Medulla oblongata (tissue), 1 donor: Measurements from ENCODE around the gene HEPACAM2.

ENCODE experiments used
- DNase-seq: peaks from one replicate; pipeline ENCODE4 v3.0.0-alpha.2; 2015; ENCODE audit errors: extremely low spot score

Gene HEPACAM2

DNA sequence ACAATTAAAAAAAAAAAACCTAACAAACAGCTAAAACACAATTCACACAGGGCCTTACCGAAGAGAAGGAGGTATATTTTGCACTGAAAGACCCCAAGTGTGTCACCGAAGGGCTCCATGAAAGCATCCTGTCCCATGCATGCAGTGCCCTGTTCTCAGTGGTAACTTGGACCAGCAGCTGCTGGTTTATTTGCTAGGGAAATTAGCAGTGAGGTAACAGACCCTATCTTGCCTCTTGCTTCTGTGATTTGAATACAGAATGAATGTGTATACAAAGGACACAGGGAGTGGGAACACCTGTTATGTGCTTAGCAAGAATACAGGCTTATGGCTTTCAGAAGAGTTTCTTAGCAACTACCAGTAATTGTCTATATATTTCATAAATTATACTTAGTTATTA lies at the start of gene HEPACAM2:
Gene HEPACAM2 (minus strand): TSS at position 160 of the 400 bp plus-strand sequence.
- no peak for DNase-seq

DNA sequence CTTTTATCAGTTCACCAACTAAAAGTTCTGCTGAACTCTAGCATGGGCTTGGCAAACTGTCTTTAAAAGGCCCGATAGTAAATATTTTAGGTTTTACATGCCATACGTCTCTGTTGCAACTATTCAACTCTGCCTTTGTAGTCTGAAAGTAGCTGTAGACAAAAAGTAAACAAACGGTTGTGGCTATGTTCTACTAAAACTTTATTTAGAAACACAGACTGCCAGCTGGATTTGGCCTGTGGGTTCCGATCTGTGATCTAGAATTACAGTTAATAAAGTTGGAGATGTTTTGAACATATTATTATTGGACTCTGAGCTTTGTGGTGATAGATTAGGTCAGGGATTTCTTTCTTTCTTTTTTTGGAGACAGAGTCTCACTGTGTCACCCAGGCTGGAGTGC lies 39.0 kb upstream of the HEPACAM2 start:
- no peak for DNase-seq

GRCh38 chr7:93262535-93262934 lies 36.3 kb upstream of the HEPACAM2 start:
- DNase-seq = no peak

DNA sequence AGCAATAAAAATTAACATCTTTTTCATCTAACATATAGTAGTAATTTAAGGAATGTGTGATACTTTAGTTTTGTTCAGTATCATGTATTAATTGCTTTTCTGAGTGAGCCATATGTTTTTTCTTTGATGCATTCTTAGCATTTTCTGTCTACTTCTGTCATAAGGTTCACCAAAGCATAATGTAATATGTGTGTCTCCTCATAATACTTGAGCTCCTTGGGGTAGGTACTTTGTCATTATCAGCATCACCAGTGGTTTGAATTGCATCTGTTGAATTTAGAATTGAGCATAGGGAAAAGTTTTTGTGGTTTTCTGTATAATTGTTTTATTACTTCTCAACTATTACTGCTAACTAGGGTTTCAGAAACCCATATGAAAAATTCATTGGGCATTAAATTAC lies 32.4 kb upstream of the HEPACAM2 start:
- no peak for DNase-seq

GRCh38 chr7:93249491-93250148 lies 23.4 kb upstream of the HEPACAM2 start:
- no peak for DNase-seq

DNA sequence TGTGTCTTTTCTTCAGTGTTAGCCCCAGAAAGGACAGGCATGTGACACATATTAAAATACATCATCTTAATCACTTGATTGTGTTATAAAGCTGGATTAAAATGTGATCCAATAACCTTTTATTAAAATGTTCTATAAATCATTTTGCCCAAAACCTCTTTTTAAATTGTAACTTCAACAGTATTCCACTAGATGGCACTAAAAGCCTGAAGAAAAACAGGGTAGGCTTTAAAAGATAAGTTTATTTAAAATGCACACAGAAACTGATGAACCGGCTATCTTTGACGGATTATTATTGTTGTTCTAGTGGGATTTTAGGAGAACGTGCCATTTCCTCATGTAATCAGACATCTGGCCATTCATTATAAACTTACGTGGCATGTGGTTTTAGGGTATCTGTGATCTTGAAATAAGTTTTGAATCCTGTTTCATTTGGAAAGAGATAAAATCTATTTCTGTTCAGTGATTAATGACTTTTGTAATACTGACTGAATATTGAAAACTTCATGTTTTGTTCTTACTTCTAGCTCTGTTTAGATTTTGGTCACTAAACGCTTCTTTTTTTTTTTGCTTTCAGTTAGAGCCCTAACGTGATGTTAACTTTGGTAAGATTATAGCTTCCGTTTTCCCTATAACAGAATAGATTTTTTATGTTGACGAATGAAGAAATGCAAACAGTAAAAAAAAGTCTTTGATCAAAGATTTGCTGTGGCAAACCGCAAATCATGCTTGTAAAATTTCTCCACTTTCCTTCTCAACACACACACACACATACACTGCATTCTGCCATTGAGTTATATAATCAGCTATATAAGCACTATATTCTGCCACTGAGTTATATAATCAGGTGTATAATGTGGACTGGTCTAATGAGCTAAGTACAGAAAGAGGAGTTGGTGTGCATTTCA lies 19.5 kb upstream of the HEPACAM2 start:
- peak; percentile 45 for DNase-seq

GRCh38 chr7:93242106-93242505 lies 15.8 kb upstream of the HEPACAM2 start:
- DNase-seq = no peak

DNA sequence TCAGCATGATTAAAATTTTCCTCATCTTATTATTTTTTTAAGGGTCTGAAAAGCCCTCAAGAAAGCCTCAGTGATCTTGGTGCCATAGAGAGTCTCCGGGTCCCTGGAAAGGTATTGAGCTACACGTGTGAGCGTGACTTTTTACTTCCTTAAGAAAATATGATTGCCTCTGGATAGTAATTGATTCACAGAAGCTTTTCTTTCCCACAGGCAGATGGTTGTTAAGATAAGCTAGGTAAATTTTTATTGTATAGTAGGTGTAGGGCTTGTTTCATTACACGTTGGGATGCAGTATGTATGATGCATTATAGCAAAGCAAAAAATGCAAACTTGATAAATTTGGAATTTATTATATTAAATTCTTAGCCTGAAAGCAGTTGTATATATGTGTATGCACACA lies 13.6 kb upstream of the HEPACAM2 start:
- no peak for DNase-seq

- no peak for DNase-seq
These were observed 12.5 kb upstream of the HEPACAM2 start for GRCh38 chr7:93238748-93239147.

- DNase-seq = no peak
These were observed 11.9 kb upstream of the HEPACAM2 start for GRCh38 chr7:93238131-93238530.

DNA sequence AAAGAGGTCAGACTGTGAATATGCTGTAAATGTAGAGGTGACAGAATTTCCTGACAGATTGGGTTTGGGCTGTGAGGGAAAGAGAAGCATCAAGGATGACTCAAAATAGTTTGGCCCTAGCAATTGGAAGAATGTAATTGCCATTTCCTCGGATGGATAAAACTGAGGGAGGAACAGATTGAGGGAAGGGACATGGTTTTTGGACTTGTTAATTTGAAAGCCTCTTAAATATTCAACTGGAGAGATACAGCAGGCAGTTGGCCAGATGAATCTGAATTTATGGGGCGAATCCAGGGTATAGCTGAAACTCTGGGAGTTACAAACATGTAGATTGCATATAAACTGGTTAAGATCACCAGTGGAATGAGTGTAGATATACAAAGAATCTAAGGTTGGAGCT lies 9.3 kb upstream of the HEPACAM2 start:
- DNase-seq = no peak

DNA sequence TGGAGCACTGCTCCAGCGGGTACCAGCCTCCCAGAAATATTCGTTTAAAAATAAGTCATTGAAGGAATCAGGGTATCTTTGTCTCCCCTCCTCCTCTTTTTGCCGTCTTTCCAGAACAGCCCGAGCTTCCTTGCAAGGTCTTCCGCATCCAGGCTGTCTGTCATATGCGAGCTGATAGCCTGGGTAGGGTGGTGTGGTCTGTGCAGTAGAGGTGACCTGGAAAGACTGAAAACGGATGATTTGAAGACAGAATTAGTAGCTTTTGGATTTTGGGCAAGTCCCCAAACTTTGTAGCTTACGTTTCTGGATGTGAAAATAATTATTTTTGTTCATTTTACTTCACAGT lies 6.4 kb upstream of the HEPACAM2 start:
- DNase-seq = no peak

GRCh38 chr7:93231799-93232672 lies 5.8 kb upstream of the HEPACAM2 start, which contains the start of gene VPS50:
Gene VPS50, plus strand, starts transcription at chr7:93232366. Its CDS starts 102 bp downstream, at chr7:93232468.
- DNase-seq = peak; percentile 99

DNA sequence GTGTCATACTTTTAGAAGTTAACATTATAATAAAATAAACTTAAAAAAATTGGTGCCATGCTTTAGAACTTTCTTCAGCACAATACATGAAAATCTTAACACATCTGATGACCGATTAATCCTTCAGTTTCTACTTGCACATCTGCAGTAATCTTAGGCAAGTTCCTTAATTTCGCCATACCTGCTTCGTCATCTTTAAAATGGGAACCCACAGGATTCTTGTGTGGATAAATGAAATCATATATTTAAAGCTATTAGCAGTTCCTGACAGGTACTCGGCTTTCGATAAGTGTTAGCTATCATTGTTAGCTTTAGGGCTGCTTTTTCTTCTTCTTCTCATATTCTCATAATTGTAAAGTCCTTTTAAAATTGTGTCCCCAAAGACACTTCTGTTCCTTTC lies 5.0 kb upstream of the HEPACAM2 start:
- DNase-seq = peak; percentile 9

GRCh38 chr7:93228302-93228701 lies 2.0 kb upstream of the HEPACAM2 start:
- peak; percentile 61 for DNase-seq

DNA sequence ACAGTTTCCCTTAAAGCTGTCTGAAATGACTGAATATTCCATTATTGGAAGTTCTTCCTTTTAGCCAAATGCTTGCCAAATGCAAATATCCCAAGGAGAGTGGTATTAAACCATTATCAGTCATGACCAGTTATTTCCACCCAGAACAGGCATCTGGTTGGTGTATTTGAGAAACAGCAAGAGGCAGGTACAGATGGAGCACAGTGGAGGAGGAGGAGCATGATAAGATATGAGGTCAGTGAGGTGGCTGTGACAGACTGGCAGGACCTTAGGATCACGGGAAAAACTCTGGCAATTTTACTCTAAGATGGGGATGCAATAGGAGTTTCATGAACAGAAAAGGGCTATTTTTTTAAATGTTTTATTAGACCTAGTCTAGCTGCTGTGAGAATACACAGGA lies 6.4 kb downstream of the HEPACAM2 start:
- DNase-seq = no peak

- no peak for DNase-seq
These were observed 7.1 kb downstream of the HEPACAM2 start for GRCh38 chr7:93218997-93219827.

- no peak for DNase-seq
These were observed 13.4 kb downstream of the HEPACAM2 start for GRCh38 chr7:93212881-93213280.

DNA sequence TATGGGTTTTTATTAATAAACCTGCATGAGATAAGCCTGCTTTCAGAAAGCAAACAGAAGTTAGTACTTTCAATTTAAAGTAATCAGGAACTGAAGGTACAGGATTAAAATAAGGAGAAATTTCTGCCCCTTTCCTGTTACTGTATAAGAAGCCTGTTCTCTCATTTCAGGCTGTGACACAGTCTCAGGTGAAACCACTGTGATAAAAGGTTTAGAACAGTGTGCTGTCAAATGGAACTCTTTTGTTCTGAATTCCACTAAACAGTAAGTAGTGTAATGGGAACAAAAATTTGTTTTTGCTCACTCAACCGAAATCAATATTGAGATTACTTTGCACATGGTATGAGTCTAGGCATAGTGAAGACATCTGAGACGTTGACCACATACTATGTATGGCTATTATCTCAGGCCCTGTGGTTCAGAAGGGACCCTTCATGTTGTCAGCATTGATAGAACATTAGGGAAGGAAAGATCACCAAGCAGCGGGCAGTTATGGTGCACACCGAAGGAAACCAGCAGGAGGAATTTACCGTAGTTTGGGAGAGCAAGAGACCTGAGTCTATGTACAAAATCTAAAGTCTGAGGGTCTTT lies 14.9 kb downstream of the HEPACAM2 start:
- no peak for DNase-seq

GRCh38 chr7:93205046-93205445 lies 21.2 kb downstream of the HEPACAM2 start:
- DNase-seq = no peak

DNA sequence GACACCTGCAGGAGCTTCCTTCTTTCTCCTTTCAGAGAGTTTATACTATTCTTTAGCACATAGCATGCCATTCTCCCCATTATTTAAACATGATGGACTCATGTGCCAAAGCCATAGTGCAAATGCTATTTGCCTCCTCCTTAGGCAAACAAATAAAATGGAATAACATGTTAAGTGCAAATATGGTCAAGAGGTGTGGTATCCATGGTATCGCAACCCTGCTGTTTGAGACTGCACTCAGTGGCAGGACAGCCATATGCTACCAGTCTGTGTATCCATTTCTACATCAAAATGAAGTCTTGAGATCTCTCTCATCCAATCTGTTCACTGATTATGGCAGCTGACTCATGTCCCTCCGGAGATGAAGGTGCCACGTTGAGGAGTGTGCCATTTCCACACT lies 22.8 kb downstream of the HEPACAM2 start:
- DNase-seq = no peak
